HCT116 (cell line): ENCODE data around the gene TMEM242.

Experiments
- JUND ChIP-seq: IDR thresholded peaks from 2 replicates; pipeline ENCODE4 v1.6.1; 2012
- SP1 ChIP-seq: IDR thresholded peaks from 2 replicates; pipeline ENCODE4 v1.6.1; 2012; ENCODE audit warnings: low read depth
- TF ChIP-seq, protein P1 (sequence below), 3 experiments: fragments of 200-600 bp in 1 of 3; sonication (generic) in 1 of 3; IDR thresholded peaks in 2 of 3; conservative IDR thresholded peaks in 1 of 3; 2 replicates each; pipeline ENCODE4 v1.5.1; 2012 to 2017; ENCODE audit warnings: low read depth in 2 of 3, low read length in 2 of 3, antibody characterized with exemption in 1 of 3, borderline replicate concordance in 1 of 3, control low read depth in 1 of 3, mild to moderate bottlenecking in 1 of 3, mixed read lengths in 1 of 3, mixed run types in 1 of 3, moderate library complexity in 1 of 3; ENCODE audit not compliant: insufficient read depth in 1 of 3

DNA sequence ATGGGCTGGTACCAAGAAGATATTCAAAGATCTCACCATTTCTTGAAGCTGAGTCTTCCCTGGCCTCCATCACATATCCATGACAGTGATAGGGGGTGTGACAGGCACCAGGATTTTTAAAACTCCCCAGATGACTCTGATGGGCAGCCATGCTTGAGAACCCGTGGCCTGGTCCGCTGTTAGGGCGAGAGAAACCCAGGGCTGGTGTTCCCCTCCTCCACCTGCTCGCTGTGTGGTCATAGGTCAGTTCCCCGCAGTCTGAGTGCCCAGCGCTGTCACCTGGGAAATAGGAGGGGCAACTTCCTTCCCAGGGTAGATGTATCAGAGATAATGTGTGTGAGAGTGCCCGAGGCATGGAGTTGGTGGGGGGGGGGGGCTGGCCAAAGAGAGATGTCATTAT, 50.9 kb downstream of the TMEM242 start:
- TF ChIP-seq, protein P1, sequence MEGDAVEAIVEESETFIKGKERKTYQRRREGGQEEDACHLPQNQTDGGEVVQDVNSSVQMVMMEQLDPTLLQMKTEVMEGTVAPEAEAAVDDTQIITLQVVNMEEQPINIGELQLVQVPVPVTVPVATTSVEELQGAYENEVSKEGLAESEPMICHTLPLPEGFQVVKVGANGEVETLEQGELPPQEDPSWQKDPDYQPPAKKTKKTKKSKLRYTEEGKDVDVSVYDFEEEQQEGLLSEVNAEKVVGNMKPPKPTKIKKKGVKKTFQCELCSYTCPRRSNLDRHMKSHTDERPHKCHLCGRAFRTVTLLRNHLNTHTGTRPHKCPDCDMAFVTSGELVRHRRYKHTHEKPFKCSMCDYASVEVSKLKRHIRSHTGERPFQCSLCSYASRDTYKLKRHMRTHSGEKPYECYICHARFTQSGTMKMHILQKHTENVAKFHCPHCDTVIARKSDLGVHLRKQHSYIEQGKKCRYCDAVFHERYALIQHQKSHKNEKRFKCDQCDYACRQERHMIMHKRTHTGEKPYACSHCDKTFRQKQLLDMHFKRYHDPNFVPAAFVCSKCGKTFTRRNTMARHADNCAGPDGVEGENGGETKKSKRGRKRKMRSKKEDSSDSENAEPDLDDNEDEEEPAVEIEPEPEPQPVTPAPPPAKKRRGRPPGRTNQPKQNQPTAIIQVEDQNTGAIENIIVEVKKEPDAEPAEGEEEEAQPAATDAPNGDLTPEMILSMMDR (IDR thresholded peaks at IDR 0.05 in 2 of 3, conservative IDR thresholded peaks at IDR 0.05 in 1 of 3; ENCODE audit: borderline replicate concordance in 1 of 3, insufficient read depth in 1 of 3, low read depth in 2 of 3, low read length in 2 of 3), result no peak
- TF ChIP-seq SP1, result no peak
- TF ChIP-seq JUND, result no peak
